SU-DHL-6 (cell line): ENCODE measurements around the gene DHX15.

Experiments used
- H2AFZ ChIP-seq: fragments of 200-600 bp; sonication (generic); 2 replicates; pipeline ENCODE4 v1.6.1; 2014; ENCODE audit warnings: low read depth, mild to moderate bottlenecking, moderate library complexity, mixed read lengths, antibody characterized with exemption, low read length; ENCODE audit not compliant: severe bottlenecking
- H3F3A ChIP-seq: fragments of 200-600 bp; shearing (Covaris generic); 2 replicates; pipeline ENCODE4 v1.6.0; 2016; ENCODE audit warnings: antibody characterized with exemption, mild to moderate bottlenecking; ENCODE audit not compliant: insufficient read depth
- H3K27ac ChIP-seq: fragments of 200-600 bp; sonication (generic); 2 replicates; pipeline ENCODE4 v1.5.1; 2016; ENCODE audit warnings: low read depth, mild to moderate bottlenecking, low read length, moderate library complexity, mixed read lengths
- H3K27me3 ChIP-seq: fragments of 200-600 bp; sonication (generic), shearing (Covaris generic); 2 replicates; pipeline ENCODE4 v1.6.0; 2014; ENCODE audit warnings: mild to moderate bottlenecking, low read length
- H3K36me3 ChIP-seq: fragments of 200-600 bp; sonication (generic); 2 replicates; pipeline ENCODE4 v1.6.1; 2014; ENCODE audit warnings: mild to moderate bottlenecking, low read length, mixed read lengths
- H3K4me2 ChIP-seq: fragments of 300-600, 200-600 bp; shearing (Covaris generic), sonication (generic); 2 replicates; pipeline ENCODE4 v1.6.0; 2014; ENCODE audit warnings: low read length, low read depth, mild to moderate bottlenecking; ENCODE audit not compliant: poor library complexity, severe bottlenecking
- H3K4me3 ChIP-seq: fragments of 200-600 bp; sonication (generic); 2 replicates; pipeline ENCODE4 v1.5.1; 2014; ENCODE audit warnings: antibody characterized with exemption, low read length, mild to moderate bottlenecking, mixed read lengths; ENCODE audit not compliant: insufficient read depth, poor library complexity, severe bottlenecking
- H3K79me2 ChIP-seq: fragments of 200-600 bp; sonication (generic); 2 replicates; pipeline ENCODE4 v1.6.1; 2014; ENCODE audit warnings: mild to moderate bottlenecking, low read length, moderate library complexity; ENCODE audit not compliant: insufficient read depth
- H3K9ac ChIP-seq: fragments of 200-600 bp; sonication (generic); 2 replicates; pipeline ENCODE4 v1.7.0; 2014; ENCODE audit warnings: mild to moderate bottlenecking, low read length
- H3K9me2 ChIP-seq: fragments of 200-600 bp; sonication (generic); replicated peaks from 2 replicates; pipeline ENCODE4 v1.6.1; 2014; ENCODE audit warnings: low read length; ENCODE audit not compliant: insufficient read depth
- H3K9me3 ChIP-seq: fragments of 200-600 bp; sonication (generic); 2 replicates; pipeline ENCODE4 v1.6.1; 2014; ENCODE audit warnings: low read length, mixed read lengths; ENCODE audit not compliant: insufficient read depth
- H4K20me1 ChIP-seq: fragments of 200-600 bp; sonication (generic); 2 replicates; pipeline ENCODE4 v1.6.1; 2014; ENCODE audit warnings: low read depth, mild to moderate bottlenecking, antibody characterized with exemption, low read length, moderate library complexity, mixed read lengths
- EZH2phosphoT487 ChIP-seq: fragments of 200-600 bp; sonication (generic), shearing (Covaris generic); conservative IDR thresholded peaks from 2 replicates; pipeline ENCODE4 v1.6.1; 2018; ENCODE audit warnings: mild to moderate bottlenecking, antibody characterized with exemption, low read length, moderate library complexity, mixed read lengths
- TF ChIP-seq, protein P1 (sequence below): fragments of 200-600 bp; sonication (generic); IDR thresholded peaks from one replicate; pipeline ENCODE4 v1.5.1; 2017; ENCODE audit warnings: antibody characterized with exemption, mild to moderate bottlenecking, low read length, moderate library complexity; ENCODE audit not compliant: insufficient read depth, poor library complexity, severe bottlenecking

DHX15 gene

DNA sequence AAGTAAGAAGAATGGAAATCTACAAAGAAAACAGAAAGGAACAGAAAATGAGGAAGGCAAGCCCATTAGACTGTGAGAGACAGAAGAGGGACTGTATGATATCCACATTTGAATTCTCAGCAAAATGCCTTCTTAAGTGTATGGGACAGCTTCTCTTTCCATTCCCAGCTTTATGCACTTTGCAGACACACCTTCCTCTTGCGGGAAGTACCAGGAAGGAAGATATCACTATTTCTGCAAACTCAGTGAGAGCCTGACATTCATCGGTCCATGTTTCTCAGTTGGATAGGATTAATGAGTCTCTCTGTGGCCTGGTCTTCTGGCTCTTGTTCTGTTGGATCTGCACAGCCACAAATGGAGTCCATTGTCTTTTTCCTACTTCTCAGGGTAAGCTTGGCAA, 31.6 kb upstream of the DHX15 start:
- Histone ChIP-seq H3K36me3 (no peaks in the 10 kb centered on the region), H3K9me3 (no peaks in the 10 kb centered on the region), H4K20me1 (no peaks in the 10 kb centered on the region), H3K4me2 (no peak overlapping the region), H3K9ac (no peak overlapping the region), H3K79me2 (no peaks in the 10 kb centered on the region), H3K27ac (no peak overlapping the region), H2AFZ (no peak overlapping the region), H3F3A (no peaks in the 10 kb centered on the region), H3K9me2 (no peaks in the 10 kb centered on the region), H3K4me3 (no peak overlapping the region), H3K27me3 (no peaks in the 10 kb centered on the region; the same call in 1 of the 2 replicates)
- TF ChIP-seq EZH2phosphoT487, result no peak
- TF ChIP-seq, protein P1, sequence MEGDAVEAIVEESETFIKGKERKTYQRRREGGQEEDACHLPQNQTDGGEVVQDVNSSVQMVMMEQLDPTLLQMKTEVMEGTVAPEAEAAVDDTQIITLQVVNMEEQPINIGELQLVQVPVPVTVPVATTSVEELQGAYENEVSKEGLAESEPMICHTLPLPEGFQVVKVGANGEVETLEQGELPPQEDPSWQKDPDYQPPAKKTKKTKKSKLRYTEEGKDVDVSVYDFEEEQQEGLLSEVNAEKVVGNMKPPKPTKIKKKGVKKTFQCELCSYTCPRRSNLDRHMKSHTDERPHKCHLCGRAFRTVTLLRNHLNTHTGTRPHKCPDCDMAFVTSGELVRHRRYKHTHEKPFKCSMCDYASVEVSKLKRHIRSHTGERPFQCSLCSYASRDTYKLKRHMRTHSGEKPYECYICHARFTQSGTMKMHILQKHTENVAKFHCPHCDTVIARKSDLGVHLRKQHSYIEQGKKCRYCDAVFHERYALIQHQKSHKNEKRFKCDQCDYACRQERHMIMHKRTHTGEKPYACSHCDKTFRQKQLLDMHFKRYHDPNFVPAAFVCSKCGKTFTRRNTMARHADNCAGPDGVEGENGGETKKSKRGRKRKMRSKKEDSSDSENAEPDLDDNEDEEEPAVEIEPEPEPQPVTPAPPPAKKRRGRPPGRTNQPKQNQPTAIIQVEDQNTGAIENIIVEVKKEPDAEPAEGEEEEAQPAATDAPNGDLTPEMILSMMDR, result no peak

DNA sequence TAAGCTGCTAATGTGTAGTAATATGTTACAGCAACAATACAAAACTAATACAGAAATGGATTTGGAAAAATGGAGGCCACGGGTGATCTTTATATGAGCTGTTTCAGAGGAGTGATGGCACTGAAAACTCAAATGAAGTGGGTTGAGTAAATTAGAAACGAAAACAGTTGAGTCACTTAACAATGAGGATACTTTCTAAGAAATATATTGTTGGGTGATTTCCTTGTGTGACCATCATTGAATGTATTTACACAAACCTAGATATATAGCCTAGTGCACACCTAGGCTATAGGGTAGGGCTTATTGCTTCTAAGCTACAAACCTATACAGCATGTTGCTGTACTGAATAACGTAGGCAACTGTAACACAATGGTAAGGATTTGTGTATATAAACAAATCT, 30.5 kb upstream of the DHX15 start:
- H3K36me3 ChIP-seq, result no peaks in the 10 kb centered on the region
- H3K9ac ChIP-seq, result no peak overlapping the region
- H3K79me2 ChIP-seq, result no peaks in the 10 kb centered on the region
- H3K4me3 ChIP-seq, result no peak overlapping the region
- no peaks in the 10 kb centered on the region for H3K9me3 ChIP-seq
- H3K9me2 ChIP-seq, result no peaks in the 10 kb centered on the region
- H3F3A ChIP-seq, result no peaks in the 10 kb centered on the region
- H3K4me2 ChIP-seq, result no peak overlapping the region
- H3K27me3 ChIP-seq, result no peaks in the 10 kb centered on the region
- TF ChIP-seq, protein P1, result no peak
- no peak for TF ChIP-seq EZH2phosphoT487
- no peak overlapping the region for H2AFZ ChIP-seq
- no peaks in the 10 kb centered on the region for H4K20me1 ChIP-seq
- no peak overlapping the region for H3K27ac ChIP-seq

DNA sequence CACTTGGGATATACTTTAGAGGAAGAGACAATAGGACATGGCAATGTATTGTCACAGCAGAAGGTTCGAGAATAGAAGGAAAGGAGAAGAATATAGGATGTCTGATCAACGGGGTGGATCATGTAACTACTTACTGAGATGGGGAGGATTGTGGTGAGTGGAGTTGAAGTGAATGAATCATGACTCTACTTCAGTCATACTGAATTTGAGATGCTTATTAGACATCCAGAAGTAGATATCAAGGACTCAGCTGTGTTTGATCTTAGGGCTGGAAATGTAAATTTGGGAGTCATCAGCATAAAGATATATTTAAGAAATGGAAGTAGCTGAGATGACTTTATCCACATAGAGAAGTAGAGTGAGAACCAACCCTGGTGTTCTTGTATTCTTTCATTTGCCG, 29.1 kb upstream of the DHX15 start:
- H4K20me1 ChIP-seq, result no peaks in the 10 kb centered on the region
- no peak for TF ChIP-seq EZH2phosphoT487
- TF ChIP-seq, protein P1, result no peak
- no peaks in the 10 kb centered on the region for H3K9me3 ChIP-seq
- no peak overlapping the region for H3K9ac ChIP-seq
- H3K36me3 ChIP-seq, result no peaks in the 10 kb centered on the region
- H3K4me2 ChIP-seq, result no peak overlapping the region
- H3F3A ChIP-seq, result no peaks in the 10 kb centered on the region
- no peaks in the 10 kb centered on the region for H3K79me2 ChIP-seq
- H2AFZ ChIP-seq, result no peak overlapping the region
- no peaks in the 10 kb centered on the region for H3K27me3 ChIP-seq
- no peak overlapping the region for H3K4me3 ChIP-seq
- no peaks in the 10 kb centered on the region for H3K9me2 ChIP-seq
- H3K27ac ChIP-seq, result no peak overlapping the region

DNA sequence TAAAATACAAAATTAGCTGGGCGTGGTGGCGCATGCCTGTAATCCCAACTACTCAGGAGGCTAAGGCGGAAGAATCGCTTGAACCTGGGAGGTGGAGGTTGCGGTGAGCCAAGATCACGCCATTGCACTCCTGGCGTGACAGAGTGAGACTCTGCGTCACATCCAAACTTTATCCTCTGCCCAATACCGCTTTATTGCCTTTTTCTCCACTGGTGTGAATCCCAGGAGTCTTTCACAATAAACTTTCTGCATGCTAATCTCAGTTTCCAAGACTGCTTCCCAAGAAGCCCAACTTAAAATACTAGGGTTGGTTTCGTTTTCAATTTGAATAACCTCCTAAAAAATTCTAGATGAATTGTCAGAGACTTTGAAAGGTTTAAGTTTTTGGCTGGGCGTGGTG, 27.2 kb upstream of the DHX15 start:
- no peaks in the 10 kb centered on the region for H3K9me3 ChIP-seq
- H3K4me2 ChIP-seq, result no peak overlapping the region
- no peaks in the 10 kb centered on the region for H3K36me3 ChIP-seq
- H3K79me2 ChIP-seq, result no peaks in the 10 kb centered on the region
- no peaks in the 10 kb centered on the region for H3K9me2 ChIP-seq
- H3F3A ChIP-seq, result no peaks in the 10 kb centered on the region
- H3K4me3 ChIP-seq, result no peak overlapping the region
- H2AFZ ChIP-seq, result no peak overlapping the region
- H4K20me1 ChIP-seq, result no peaks in the 10 kb centered on the region
- no peaks in the 10 kb centered on the region for H3K27me3 ChIP-seq
- no peak overlapping the region for H3K9ac ChIP-seq
- TF ChIP-seq, protein P1, result no peak
- TF ChIP-seq EZH2phosphoT487, result no peak
- H3K27ac ChIP-seq, result no peak overlapping the region
